HG02678 (cell line): ENCODE results near the gene TICRR.
"Not testable (repeated sequence)": the region's sequence is repeated elsewhere in the genome, so short reads cannot be mapped to it uniquely, and the experiment has no call there.

Experiments
- ATAC-seq: cut with Tn5 transposase; IDR thresholded peaks from one replicate; pipeline ENCODE4 v1.9.1; 2021; ENCODE audit warnings: mild to moderate bottlenecking, moderate library complexity; ENCODE audit not compliant: unreplicated experiment

Gene TICRR

GRCh38 chr15:89566621-89567294 is 8.5 kb upstream of the TICRR start:
- ATAC-seq: no peak

GRCh38 chr15:89569090-89569745 is 6.1 kb upstream of the TICRR start:
- ATAC-seq: no peak

GRCh38 chr15:89575656-89576416 is 567 bp downstream of the TICRR start:
- peak; percentile 15 for ATAC-seq

GRCh38 chr15:89576417-89576773 is 1.1 kb downstream of the TICRR start:
- no peak for ATAC-seq

GRCh38 chr15:89577776-89578115 is 2.5 kb downstream of the TICRR start:
- ATAC-seq: no peak

GRCh38 chr15:89578146-89578545 is 2.9 kb downstream of the TICRR start:
- ATAC-seq: no peak

GRCh38 chr15:89580747-89581146 is 5.5 kb downstream of the TICRR start:
- ATAC-seq: not testable (repeated sequence)

- no peak for ATAC-seq
Measured at GRCh38 chr15:89586651-89587050, 11.4 kb downstream of the TICRR start.

GRCh38 chr15:89587955-89588354 is 12.7 kb downstream of the TICRR start:
- no peak for ATAC-seq

GRCh38 chr15:89591834-89592233 is 16.6 kb downstream of the TICRR start:
- no peak for ATAC-seq

- ATAC-seq: no peak
Measured at GRCh38 chr15:89593018-89593417, 17.7 kb downstream of the TICRR start.

- ATAC-seq: no peak
Measured at GRCh38 chr15:89599021-89599420, 23.8 kb downstream of the TICRR start.

- no peak for ATAC-seq
Measured at GRCh38 chr15:89611317-89611716, 36.0 kb downstream of the TICRR start.

- no peak for ATAC-seq
Measured at GRCh38 chr15:89613031-89613430, 37.8 kb downstream of the TICRR start.

GRCh38 chr15:89614164-89614563 is 38.9 kb downstream of the TICRR start:
- ATAC-seq: no peak

GRCh38 chr15:89615135-89615534 is 39.9 kb downstream of the TICRR start:
- no peak for ATAC-seq

- ATAC-seq: no peak
Measured at GRCh38 chr15:89616228-89616627, 41.0 kb downstream of the TICRR start.

- no peak for ATAC-seq
Measured at GRCh38 chr15:89621547-89621946, 46.3 kb downstream of the TICRR start.

GRCh38 chr15:89623165-89623564 is 47.9 kb downstream of the TICRR start:
- ATAC-seq: no peak

- no peak for ATAC-seq
Measured at GRCh38 chr15:89625716-89626115, 50.4 kb downstream of the TICRR start.

GRCh38 chr15:89627256-89627970 is 52.1 kb downstream of the TICRR start:
- ATAC-seq: no peak

GRCh38 chr15:89628301-89628700 is 53.0 kb downstream of the TICRR start:
- ATAC-seq: no peak
